Panc1 (cell line): ENCODE results near the gene QSER1. TPM values are rescaled to one million over a fixed set of nuclear protein-coding genes. Genes with fewer than 3 reads are reported as not detected.

ENCODE experiments used
- ATAC-seq: fragments of 200-7000 bp; cut with Tn5 transposase; 2 replicates; pipeline ENCODE4 v1.9.1; 2020; ENCODE audit warnings: mild to moderate bottlenecking, moderate library complexity
- BruUV-seq: library from RNA; stranded (reverse); fragments of 400-500 nt; replicated peaks from 2 replicates; lab custom pipeline; 2021; lab: Mats Ljungman, UMichigan
- CTCF ChIA-PET: fragments of 300-600 bp; sonication (Branson Sonifier 250); formaldehyde crosslinking; loops from one replicate; lab custom pipeline; 2022; ENCODE audit warnings: antibody characterized with exemption; lab: Charles Lee
- POLR2A ChIA-PET: fragments of 300-600 bp; sonication (Branson Sonifier 250); formaldehyde crosslinking; loops from one replicate; lab custom pipeline; 2022; ENCODE audit warnings: antibody characterized with exemption; lab: Charles Lee
- DNase-seq: peaks from one replicate; pipeline ENCODE4 v3.0.0-alpha.2; 2010; ENCODE audit warnings: low read depth, low spot score
- H3K27ac ChIP-seq: 2 replicates; pipeline ENCODE4 v1.5.1; 2011; ENCODE audit warnings: mild to moderate bottlenecking, low read length, inconsistent platforms
- H3K27me3 ChIP-seq: fragments of 200-500 bp; sonication (Bioruptor generic); 2 replicates; pipeline ENCODE4 v1.6.0; 2014; ENCODE audit warnings: low read length, inconsistent platforms; ENCODE audit not compliant: control insufficient read depth, insufficient read depth
- H3K36me3 ChIP-seq: fragments of 200-500 bp; sonication (Bioruptor generic); 2 replicates; pipeline ENCODE4 v1.5.1; 2014; ENCODE audit warnings: inconsistent platforms, mild to moderate bottlenecking, low read length, moderate library complexity; ENCODE audit not compliant: control insufficient read depth, insufficient read depth
- H3K4me1 ChIP-seq: 2 replicates; pipeline ENCODE4 v1.5.1; 2011; ENCODE audit warnings: inconsistent platforms, mild to moderate bottlenecking, low read length, moderate library complexity; ENCODE audit not compliant: control insufficient read depth, insufficient read depth
- H3K4me3 ChIP-seq, 2 experiments: 2 replicates each; pipeline ENCODE4 v1.5.1; 2011 to 2012; ENCODE audit warnings: low read depth in 2 of 2, low read length in 2 of 2, mild to moderate bottlenecking in 2 of 2, inconsistent platforms in 1 of 2, moderate library complexity in 1 of 2
- H3K9me3 ChIP-seq: fragments of 200-500 bp; sonication (Bioruptor generic); 2 replicates; pipeline ENCODE4 v1.5.1; 2014; ENCODE audit warnings: low read depth, mild to moderate bottlenecking, inconsistent platforms, low read length, moderate library complexity; ENCODE audit not compliant: control insufficient read depth, insufficient read depth
- CTCF ChIP-seq: fragments of 450-650 bp; IDR thresholded peaks from 2 replicates; pipeline ENCODE4 v1.5.1; 2017; ENCODE audit warnings: mild to moderate bottlenecking
- POLR2AphosphoS5 ChIP-seq: IDR thresholded peaks from 2 replicates; pipeline ENCODE4 v1.6.1; 2012; ENCODE audit warnings: mild to moderate bottlenecking, low read depth, low read length, moderate library complexity
- REST ChIP-seq, 2 experiments: IDR thresholded peaks; 2 replicates each; pipeline ENCODE4 v1.6.1; 2011 to 2012; ENCODE audit warnings: low read depth in 2 of 2, control low read depth in 1 of 2, low read length in 1 of 2, mild to moderate bottlenecking in 1 of 2, moderate library complexity in 1 of 2; ENCODE audit not compliant: insufficient read depth in 1 of 2
- SIN3A ChIP-seq: IDR thresholded peaks from 2 replicates; pipeline ENCODE4 v1.6.1; 2012; ENCODE audit warnings: low read depth, mild to moderate bottlenecking, low read length, moderate library complexity, borderline replicate concordance; ENCODE audit not compliant: insufficient read depth
- TCF7L2 ChIP-seq: IDR thresholded peaks from 2 replicates; pipeline ENCODE4 v1.6.1; 2011; ENCODE audit warnings: mild to moderate bottlenecking, low read depth, low read length, inconsistent platforms
- in situ Hi-C: cut with HindIII; loops from 2 replicates; pipeline ENCODE4 v1.10.0; 2016; ENCODE audit warnings: low sequenced_read_pairs, low pct_unique_long_range_greater_than_20kb
- intact Hi-C: fragments of 100-400 bp; cut with micrococcal nuclease; formaldehyde crosslinking; loops from one replicate; pipeline ENCODE4 v1.10.0; 2022; ENCODE audit not compliant: unreplicated experiment
- total RNA-seq: library from RNA; stranded (reverse); gene quantifications from one replicate; pipeline ENCODE4 v1.2.1, GENCODE V29; 2021; ENCODE audit not compliant: unreplicated experiment

The QSER1 gene
- total RNA-seq, 1 experiment from 2014 or later, result 48.2 TPM

- Histone ChIP-seq H3K27ac (no peak overlapping the region), H3K36me3 (no peaks in the 10 kb centered on the region), H3K27me3 (no peaks in the 10 kb centered on the region), H3K4me1 (peaks cover 11% of the 10 kb centered on the region), H3K9me3 (no peaks in the 10 kb centered on the region), H3K4me3 (no peak overlapping the region)
- DNase-seq (no peak), ATAC-seq (no peak)
- intact Hi-C loops, result no loop called here
- CTCF ChIA-PET, result no interaction called here
- POLR2A ChIA-PET, result no interaction called here
- TF ChIP-seq TCF7L2, result no peak
- no peak for TF ChIP-seq POLR2AphosphoS5
- no peak for TF ChIP-seq REST (IDR thresholded peaks at IDR 0.05; ENCODE audit: insufficient read depth in 1 of 2, low read depth in 2 of 2, low read length in 1 of 2)
- no peak for TF ChIP-seq SIN3A
- TF ChIP-seq CTCF, result no peak
- BruUV-seq, result no TSS peak
- in situ Hi-C loops, result no loop called here
These were observed 129.3 kb downstream of the QSER1 start for GRCh38 chr11:33021937-33022336.

GRCh38 chr11:33025339-33025722 is 132.7 kb downstream of the QSER1 start:
- no peak for ATAC-seq
- no peak overlapping the region for H3K4me3 ChIP-seq
- BruUV-seq, result no TSS peak
- H3K27me3 ChIP-seq, result no peaks in the 10 kb centered on the region
- H3K36me3 ChIP-seq, result no peaks in the 10 kb centered on the region; the same call in 1 of the 2 replicates
- H3K27ac ChIP-seq, result no peak overlapping the region
- in situ Hi-C loops, result no loop called here
- POLR2A ChIA-PET, result interaction anchor here (0.7 kb wide), 1 partner anchor 40 kb away, joined by 3 read pairs; no protein-coding TSS in a partner anchor
- no peaks in the 10 kb centered on the region for H3K4me1 ChIP-seq
- intact Hi-C loops, result no loop called here
- H3K9me3 ChIP-seq, result no peaks in the 10 kb centered on the region
- no peak for DNase-seq
- CTCF ChIA-PET, result interaction anchor here (0.6 kb wide), 1 partner anchor 173 kb away, joined by 7 read pairs; no protein-coding TSS in a partner anchor
- no peak for TF ChIP-seq TCF7L2
- TF ChIP-seq POLR2AphosphoS5, result no peak
- no peak for TF ChIP-seq REST (IDR thresholded peaks at IDR 0.05; ENCODE audit: insufficient read depth in 1 of 2, low read depth in 2 of 2, low read length in 1 of 2)
- TF ChIP-seq SIN3A, result no peak
